Glomerular endothelial cell (primary cell): ENCODE data around the gene USP17L22. TPM values are rescaled to one million over a fixed set of nuclear protein-coding genes. Genes with fewer than 3 reads are reported as not detected.
"Not testable (repeated sequence)": the region's sequence is repeated elsewhere in the genome, so short reads cannot be mapped to it uniquely, and the experiment has no call there.

Source experiments
- DNase-seq: peaks from one replicate; pipeline ENCODE4 v3.0.0-alpha.2; 2011; ENCODE audit warnings: low read depth, low spot score; ENCODE audit errors: extremely low read depth
- total RNA-seq: library from RNA; depleted of rRNA; stranded (reverse); fragments of >200 nt; gene quantifications from 2 replicates; pipeline ENCODE4 v1.2.3, GENCODE V29; 2015

USP17L22 gene, protein sequence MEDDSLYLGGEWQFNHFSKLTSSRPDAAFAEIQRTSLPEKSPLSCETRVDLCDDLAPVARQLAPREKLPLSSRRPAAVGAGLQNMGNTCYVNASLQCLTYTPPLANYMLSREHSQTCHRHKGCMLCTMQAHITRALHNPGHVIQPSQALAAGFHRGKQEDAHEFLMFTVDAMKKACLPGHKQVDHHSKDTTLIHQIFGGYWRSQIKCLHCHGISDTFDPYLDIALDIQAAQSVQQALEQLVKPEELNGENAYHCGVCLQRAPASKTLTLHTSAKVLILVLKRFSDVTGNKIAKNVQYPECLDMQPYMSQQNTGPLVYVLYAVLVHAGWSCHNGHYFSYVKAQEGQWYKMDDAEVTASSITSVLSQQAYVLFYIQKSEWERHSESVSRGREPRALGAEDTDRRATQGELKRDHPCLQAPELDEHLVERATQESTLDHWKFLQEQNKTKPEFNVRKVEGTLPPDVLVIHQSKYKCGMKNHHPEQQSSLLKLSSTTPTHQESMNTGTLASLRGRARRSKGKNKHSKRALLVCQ
- not detected in 2 replicates for total RNA-seq

DNA sequence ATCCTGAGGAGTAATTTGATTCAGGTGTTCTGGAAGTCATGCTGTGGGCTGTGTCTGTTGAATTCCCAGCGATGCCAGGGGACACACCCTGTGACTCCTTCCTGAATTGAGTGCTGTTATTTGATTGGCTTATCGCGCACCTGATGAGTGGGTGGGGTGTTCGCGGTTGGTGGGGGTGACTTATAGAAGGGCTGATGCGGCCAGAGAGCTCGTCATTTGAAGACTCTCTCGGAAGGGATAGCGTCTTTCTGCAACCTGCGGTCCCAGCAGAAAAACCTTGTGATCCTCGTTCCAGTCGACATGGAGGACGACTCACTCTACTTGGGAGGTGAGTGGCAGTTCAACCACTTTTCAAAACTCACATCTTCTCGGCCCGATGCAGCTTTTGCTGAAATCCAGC is at the start of gene USP17L22:
Gene USP17L22 (plus strand): TSS at position 301 of the 400 bp plus-strand sequence. CDS start 0 bp downstream, at position 301.
- DNase-seq: not testable (repeated sequence)

DNA sequence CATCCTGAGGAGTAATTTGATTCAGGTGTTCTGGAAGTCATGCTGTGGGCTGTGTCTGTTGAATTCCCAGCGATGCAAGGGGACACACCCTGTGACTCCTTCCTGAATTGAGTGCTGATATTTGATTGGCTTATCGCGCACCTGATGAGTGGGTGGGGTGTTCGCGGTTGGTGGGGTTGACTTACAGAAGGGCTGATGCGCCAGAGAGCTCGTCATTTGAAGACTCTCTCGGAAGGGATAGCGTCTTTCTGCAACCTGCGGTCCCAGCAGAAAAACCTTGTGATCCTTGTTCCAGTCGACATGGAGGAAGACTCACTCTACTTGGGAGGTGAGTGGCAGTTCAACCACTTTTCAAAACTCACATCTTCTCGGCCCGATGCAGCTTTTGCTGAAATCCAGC is 47.6 kb upstream of the USP17L22 start, which contains the start of gene USP17L12:
Gene USP17L12 (plus strand): TSS at position 301 of the 400 bp plus-strand sequence. CDS start 0 bp downstream, at position 301.
- DNase-seq: not testable (repeated sequence)

DNA sequence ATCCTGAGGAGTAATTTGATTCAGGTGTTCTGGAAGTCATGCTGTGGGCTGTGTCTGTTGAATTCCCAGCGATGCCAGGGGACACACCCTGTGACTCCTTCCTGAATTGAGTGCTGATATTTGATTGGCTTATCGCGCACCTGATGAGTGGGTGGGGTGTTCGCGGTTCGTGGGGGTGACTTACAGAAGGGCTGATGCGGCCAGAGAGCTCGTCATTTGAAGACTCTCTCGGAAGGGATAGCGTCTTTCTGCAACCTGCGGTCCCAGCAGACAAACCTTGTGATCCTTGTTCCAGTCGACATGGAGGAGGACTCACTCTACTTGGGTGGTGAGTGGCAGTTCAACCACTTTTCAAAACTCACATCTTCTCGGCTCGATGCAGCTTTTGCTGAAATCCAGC is 42.8 kb upstream of the USP17L22 start, which contains the start of gene USP17L13:
Gene USP17L13 (plus strand): TSS at position 301 of the 400 bp plus-strand sequence. CDS start 0 bp downstream, at position 301.
- DNase-seq: not testable (repeated sequence)

DNA sequence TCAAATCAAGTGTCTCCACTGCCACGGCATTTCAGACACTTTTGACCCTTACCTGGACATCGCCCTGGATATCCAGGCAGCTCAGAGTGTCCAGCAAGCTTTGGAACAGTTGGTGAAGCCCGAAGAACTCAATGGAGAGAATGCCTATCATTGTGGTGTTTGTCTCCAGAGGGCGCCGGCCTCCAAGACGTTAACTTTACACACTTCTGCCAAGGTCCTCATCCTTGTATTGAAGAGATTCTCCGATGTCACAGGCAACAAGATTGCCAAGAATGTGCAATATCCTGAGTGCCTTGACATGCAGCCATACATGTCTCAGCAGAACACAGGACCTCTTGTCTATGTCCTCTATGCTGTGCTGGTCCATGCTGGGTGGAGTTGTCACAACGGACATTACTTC is 37.2 kb upstream of the USP17L22 start:
- not testable (repeated sequence) for DNase-seq

DNA sequence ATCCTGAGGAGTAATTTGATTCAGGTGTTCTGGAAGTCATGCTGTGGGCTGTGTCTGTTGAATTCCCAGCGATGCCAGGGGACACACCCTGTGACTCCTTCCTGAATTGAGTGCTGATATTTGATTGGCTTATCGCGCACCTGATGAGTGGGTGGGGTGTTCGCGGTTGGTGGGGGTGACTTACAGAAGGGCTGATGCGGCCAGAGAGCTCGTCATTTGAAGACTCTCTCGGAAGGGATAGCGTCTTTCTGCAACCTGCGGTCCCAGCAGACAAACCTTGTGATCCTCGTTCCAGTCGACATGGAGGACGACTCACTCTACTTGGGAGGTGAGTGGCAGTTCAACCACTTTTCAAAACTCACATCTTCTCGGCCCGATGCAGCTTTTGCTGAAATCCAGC is 33.3 kb upstream of the USP17L22 start, which contains the start of gene USP17L15:
Gene USP17L15 (plus strand): TSS at position 301 of the 400 bp plus-strand sequence. CDS start 0 bp downstream, at position 301.
- not testable (repeated sequence) for DNase-seq

DNA sequence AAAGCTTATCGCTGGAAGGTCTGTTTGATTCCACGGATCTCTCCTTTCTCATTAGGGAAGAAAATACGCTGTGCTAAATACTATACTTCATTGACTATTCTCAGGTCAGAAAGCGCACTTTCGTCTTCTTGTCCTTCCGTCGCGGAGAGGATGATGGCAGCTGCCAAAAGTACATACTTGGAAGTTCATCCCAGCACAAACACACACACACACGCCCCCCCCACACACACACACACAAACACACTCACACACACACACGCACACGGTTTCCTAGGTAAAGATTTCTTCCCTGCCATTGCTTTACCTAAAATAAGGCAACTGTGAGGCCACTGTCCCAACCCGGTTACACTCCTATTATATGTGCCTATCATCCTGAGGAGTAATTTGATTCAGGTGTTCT is 29.0 kb upstream of the USP17L22 start:
- DNase-seq: not testable (repeated sequence)

- DNase-seq: not testable (repeated sequence)
Measured at GRCh38 chr4:9243579-9243978, 23.8 kb upstream of the USP17L22 start, which contains the start of gene USP17L17. Gene USP17L17 (plus strand): TSS chr4:9243879. CDS start chr4:9243879, 0 bp downstream.

- not testable (repeated sequence) for DNase-seq
Measured at GRCh38 chr4:9247953-9248680, 19.3 kb upstream of the USP17L22 start, which contains the start of gene USP17L18. Gene USP17L18 (plus strand): TSS chr4:9248630. CDS start chr4:9248630, 0 bp downstream.

GRCh38 chr4:9253078-9253477 is 14.3 kb upstream of the USP17L22 start, which contains the start of gene USP17L19:
Gene USP17L19 (plus strand): TSS chr4:9253378. CDS start chr4:9253378, 0 bp downstream.
- not testable (repeated sequence) for DNase-seq

DNA sequence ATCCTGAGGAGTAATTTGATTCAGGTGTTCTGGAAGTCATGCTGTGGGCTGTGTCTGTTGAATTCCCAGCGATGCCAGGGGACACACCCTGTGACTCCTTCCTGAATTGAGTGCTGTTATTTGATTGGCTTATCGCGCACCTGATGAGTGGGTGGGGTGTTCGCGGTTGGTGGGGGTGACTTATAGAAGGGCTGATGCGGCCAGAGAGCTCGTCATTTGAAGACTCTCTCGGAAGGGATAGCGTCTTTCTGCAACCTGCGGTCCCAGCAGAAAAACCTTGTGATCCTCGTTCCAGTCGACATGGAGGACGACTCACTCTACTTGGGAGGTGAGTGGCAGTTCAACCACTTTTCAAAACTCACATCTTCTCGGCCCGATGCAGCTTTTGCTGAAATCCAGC is 9.6 kb upstream of the USP17L22 start, which contains the start of gene USP17L20:
Gene USP17L20 (plus strand): TSS at position 301 of the 400 bp plus-strand sequence. CDS start 0 bp downstream, at position 301.
- not testable (repeated sequence) for DNase-seq

- DNase-seq: not testable (repeated sequence)
Measured at GRCh38 chr4:9262572-9262971, 4.8 kb upstream of the USP17L22 start, which contains the start of gene USP17L21. Gene USP17L21 (plus strand): TSS chr4:9262872. CDS start chr4:9262872, 0 bp downstream.

DNA sequence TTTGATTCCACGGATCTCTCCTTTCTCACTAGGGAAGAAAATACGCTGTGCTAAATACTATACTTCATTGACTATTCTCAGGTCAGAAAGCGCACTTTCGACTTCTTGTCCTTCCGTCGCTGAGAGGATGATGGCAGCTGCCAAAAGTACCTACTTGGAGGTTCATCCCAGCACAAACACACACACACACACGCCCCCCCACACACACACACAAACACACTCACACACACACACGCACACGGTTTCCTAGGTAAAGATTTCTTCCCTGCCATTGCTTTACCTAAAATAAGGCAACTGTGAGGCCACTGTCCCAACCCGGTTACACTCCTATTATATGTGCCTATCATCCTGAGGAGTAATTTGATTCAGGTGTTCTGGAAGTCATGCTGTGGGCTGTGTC is 4.3 kb downstream of the USP17L22 start:
- DNase-seq: not testable (repeated sequence)

Other genes starting within 250 kb of the USP17L22 start
- not detected in 2 replicates for gene FAM90A26, start 97.2 kb upstream of the USP17L22 start, total RNA-seq
- not detected in 2 replicates for gene USP17L10, start 57.0 kb upstream of the USP17L22 start, total RNA-seq
- gene USP17L11, start 52.2 kb upstream of the USP17L22 start, total RNA-seq: not detected in 2 replicates
- not detected in 2 replicates for gene USP17L12, start 47.5 kb upstream of the USP17L22 start, total RNA-seq
- gene USP17L13, start 42.7 kb upstream of the USP17L22 start, total RNA-seq: not detected in 2 replicates
- not detected in 2 replicates for gene USP17L15, start 33.2 kb upstream of the USP17L22 start, total RNA-seq
- gene USP17L17, start 23.7 kb upstream of the USP17L22 start, total RNA-seq: not detected in 2 replicates
- gene USP17L18, start 19.0 kb upstream of the USP17L22 start, total RNA-seq: not detected in 2 replicates
- not detected in 2 replicates for gene USP17L19, start 14.2 kb upstream of the USP17L22 start, total RNA-seq
- gene USP17L20, start 9.5 kb upstream of the USP17L22 start, total RNA-seq: not detected in 2 replicates
- gene USP17L21, start 4.7 kb upstream of the USP17L22 start, total RNA-seq: not detected in 2 replicates
- gene USP17L24, start 57.5 kb downstream of the USP17L22 start, total RNA-seq: not detected in 2 replicates
- gene USP17L25, start 62.3 kb downstream of the USP17L22 start, total RNA-seq: not detected in 2 replicates
- gene USP17L26, start 67.0 kb downstream of the USP17L22 start, total RNA-seq: not detected in 2 replicates
- gene USP17L5, start 71.8 kb downstream of the USP17L22 start, total RNA-seq: not detected in 2 replicates
- gene USP17L27, start 76.5 kb downstream of the USP17L22 start, total RNA-seq: not detected in 2 replicates
- not detected in 2 replicates for gene USP17L28, start 81.3 kb downstream of the USP17L22 start, total RNA-seq
- not detected in 2 replicates for gene USP17L29, start 86.0 kb downstream of the USP17L22 start, total RNA-seq
- not detected in 2 replicates for gene USP17L30, start 95.5 kb downstream of the USP17L22 start, total RNA-seq
- gene DEFB131A, start 176.8 kb downstream of the USP17L22 start, total RNA-seq: not detected in 2 replicates